NK-92 treated with Interleukin-12 subunit alpha and Interleukin-12 subunit beta, amount 100 ng/mL, for 24 hours (cell line): Measurements from ENCODE around the gene FGF12.

ENCODE experiments used
- DNase-seq: peaks from one replicate; lab custom pipeline; 2025; lab: John Stamatoyannopoulos, UW

The FGF12 gene

DNA sequence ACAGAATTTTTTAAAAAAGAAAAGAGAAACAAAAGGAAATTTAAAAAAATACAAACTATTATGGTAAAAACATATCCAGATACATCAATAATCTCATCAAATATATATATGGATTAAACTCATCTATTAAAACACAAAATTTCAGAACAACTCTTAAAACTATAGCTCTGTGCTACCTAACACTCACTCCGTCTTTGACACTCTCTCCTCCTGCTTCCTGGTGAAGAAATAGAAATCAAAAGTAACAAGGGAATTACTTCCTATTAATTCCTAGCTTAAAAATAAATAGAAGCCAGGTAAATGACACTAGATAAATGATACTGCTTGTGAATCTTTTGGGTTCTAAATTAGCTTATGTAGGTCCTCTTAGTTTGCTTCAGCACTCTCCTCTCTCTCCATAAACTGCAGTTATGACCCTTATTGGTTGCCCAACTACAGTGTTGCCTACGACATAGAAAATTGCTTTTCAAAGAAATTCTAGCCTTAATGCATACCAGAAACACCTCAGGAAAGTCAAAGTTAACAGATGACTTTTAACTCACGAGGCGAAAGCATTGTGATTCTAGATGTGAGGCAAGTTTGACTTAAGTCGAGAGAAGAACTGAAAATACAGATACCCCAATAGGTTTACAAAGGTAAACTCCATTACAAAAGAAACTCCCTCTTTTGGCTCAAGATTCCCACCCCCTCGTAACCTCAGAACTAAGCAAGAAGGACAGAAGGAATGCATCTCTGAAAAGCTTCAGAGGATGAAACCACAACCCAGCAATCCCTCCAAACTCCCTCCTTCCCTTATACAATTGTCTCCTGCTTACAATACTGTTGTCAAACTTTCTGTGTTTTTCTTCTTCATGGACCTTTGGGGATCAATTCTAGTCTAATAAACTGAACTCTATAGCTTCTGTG is 394.7 kb downstream of the FGF12 start:
- DNase-seq = no peak

DNA sequence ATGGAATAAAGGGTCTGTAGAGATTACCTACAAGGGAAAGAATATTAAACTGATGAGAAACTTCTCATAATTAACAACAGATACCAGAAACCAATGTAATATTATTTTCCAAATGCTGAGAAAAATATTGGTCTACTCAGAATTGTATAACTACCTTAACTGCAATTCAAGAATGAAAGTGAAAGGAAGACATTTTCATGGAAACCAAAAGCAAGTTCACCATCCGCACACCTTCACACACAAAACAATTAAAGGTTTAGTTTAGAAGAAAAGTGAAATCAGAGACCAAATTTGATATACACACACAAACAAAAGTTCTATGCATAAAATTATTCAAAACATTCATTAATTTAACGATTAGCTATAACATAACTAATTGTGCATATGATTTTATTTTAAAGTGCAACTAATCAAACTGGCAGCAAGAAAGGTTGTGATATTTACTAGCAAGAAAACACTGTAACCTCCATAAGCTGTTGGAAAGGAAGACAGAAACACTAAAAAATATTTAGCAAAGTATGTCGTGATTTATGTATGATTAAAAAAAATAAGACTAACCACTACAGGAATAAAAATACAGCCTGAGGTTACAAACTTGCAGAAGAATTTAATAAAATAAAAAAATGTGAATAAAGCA is 395.5 kb downstream of the FGF12 start:
- DNase-seq = no peak

DNA sequence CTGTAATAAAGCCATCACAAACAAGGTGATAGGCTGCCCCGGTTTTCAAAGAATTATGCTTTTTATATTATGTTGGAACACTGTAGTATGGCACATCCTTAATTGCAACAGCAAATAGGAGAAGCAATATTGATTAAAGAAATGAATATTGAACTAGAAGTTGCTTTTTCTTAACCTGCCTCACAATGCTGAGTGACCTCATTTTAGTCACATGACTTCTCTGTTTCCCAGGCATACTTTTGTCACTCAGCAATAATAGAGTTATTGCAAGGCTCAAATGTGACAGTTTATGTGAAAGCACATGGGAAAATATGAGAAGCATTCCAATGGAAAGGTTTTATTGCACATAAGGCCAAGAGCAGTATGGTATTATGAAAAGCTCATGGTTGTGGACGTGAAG is 400.7 kb downstream of the FGF12 start:
- no peak for DNase-seq

DNA sequence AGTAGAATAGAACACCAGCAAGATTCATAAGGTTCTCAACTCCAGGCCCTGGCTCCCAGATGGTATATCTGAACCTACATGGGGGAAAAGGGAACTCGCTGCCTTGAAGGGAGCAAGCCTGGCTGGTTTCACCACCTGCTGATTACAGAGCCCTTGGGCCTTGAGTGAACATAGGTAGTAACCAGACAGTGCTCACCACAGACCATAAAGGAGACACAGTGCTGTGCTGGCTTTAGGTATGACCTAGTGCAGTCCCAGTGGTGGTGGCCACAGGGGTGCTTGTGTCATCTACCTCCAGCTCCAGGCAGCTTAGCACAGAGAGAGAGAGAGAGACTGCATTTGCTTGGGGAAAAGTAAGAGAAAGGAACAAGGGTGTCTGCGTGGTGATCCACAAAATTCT is 409.8 kb downstream of the FGF12 start:
- no peak for DNase-seq

DNA sequence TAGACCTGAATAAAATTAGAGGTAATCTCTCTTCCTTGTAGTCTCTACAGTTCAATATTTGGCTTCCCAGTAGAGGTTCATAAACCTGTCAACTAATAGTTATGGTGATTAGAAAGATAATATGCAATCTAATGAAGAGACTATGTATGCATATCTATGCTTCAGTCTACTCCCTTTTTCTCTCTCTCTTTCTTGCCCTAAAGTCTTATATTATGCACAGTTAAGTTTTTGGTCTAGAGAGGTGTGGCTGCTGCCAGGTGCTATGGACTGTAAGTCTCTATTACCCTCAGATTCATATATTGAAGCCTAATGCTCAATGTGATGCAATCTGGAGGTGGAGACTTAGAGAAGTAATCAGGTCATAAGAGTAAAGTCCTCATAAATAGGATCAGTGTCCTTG is 413.7 kb downstream of the FGF12 start:
- no peak for DNase-seq

DNA sequence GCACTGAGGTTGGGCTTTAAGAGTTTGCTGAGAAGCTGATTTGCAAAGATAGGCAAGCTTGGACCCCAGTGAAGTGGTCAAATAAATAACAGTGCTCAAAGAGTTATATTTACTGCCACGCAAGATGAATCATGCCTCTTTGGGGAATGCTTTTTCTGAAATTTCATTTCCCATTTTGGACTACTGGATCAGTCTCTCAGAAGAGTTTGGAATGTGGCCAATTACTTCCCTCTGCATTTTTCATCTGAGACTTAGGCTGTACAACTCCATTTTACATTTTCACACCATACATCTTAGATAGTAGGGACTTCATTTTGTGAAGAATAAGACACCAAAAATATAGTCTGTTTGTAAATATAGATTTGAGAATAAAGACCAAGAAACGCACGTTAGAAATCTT is 419.7 kb downstream of the FGF12 start:
- DNase-seq = no peak

DNA sequence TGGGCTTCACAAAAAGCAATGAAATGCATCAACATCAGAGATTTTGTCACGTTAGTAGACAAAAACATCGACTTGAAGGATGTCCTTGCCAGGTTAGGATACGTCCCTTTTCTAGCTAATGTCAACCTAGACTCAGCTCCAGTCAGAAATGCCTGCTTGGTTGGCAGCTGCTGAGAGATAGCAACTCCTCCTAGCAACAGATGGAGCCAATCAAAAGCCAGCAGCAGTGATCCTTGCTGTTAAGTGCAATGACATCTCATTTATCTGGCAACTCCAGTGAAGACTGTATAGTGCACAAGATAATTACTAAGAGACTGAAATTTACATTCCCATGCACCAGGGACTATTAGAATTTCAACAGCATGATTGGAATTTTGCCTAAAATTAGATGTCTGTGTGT is 424.1 kb downstream of the FGF12 start:
- DNase-seq = no peak

DNA sequence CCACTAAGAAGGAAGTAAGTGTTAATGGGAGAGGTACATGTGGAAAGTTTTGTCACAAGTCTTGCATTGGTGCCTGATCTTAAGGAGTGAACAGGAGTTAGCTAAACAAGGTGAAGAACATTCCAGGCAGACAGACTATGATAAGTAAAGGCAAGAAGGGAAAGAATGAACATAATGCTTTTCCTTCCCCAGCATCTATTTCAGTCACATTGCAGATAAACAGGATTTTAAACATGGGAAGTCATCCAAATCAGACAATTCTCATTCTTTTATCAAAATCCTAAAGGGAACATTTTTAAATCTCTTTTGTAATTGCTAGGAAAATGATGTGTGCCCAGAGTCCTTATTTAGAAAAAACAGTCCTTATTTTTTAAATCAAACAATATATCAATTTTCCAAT is 424.6 kb downstream of the FGF12 start:
- DNase-seq = no peak

DNA sequence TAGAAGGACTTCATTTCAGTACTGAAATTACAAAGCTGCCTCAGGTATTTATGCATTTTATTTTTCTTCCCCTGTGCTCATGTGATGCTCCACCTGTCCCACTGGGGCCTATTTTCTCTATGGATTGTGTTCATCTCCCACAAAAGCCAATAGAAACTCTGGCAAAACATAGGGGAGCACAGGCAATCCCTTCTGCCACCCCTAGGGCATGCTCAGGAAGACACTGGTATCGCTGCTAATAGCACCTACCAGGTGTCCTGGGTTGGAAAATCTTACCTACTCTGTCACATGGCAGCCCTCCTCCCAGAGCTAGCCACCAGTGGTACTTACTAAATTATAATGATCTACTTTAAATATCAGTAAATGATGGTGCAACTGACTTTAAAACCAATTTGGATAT is 427.4 kb downstream of the FGF12 start:
- DNase-seq = no peak

DNA sequence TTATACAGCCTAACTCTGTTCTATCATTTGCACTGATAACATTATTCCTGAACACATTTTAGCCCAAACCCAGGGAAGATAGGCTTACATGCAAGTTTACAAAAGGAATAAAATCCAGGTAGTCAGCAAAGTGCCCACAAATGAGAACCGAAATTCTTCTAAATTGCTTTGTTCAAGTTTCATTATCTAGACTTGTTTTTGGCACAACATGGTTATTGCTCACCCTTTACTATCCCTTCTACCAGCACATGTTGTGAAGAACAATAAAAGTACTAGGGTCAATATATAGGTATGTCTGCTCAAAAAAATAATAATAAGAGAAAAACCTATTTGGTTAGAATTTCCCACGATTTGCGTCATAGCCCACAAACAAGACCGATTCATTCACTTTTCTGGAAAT is 430.5 kb downstream of the FGF12 start:
- DNase-seq = no peak

DNA sequence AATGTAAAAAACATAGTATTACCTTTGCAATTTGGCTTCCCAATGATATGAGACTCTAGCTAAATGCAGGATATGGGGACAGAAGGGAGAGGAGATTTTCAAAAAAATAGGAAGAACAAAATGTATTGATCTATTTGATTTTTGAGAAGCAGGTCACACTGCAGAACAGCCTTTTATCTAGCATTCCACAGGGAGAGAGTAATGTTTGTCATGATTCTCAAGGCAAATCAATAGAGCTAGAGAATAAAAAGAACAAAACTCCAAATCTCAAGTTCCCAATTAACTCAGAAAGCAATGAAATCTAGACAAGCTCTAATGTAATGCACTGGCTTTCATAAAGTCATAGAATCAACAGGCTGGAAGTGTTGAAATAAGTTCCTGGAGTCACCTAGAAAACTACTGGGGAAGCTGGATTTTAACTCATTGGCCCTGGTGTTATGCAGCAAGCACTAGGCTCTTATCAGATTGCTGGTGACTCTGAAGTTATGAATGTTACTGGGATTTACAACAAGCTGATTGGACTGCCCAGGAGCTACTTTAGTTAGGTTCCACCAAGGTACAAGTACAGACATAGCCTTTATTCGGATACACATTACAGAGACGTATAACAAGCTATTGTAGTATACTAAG is 442.8 kb downstream of the FGF12 start:
- no peak for DNase-seq

DNA sequence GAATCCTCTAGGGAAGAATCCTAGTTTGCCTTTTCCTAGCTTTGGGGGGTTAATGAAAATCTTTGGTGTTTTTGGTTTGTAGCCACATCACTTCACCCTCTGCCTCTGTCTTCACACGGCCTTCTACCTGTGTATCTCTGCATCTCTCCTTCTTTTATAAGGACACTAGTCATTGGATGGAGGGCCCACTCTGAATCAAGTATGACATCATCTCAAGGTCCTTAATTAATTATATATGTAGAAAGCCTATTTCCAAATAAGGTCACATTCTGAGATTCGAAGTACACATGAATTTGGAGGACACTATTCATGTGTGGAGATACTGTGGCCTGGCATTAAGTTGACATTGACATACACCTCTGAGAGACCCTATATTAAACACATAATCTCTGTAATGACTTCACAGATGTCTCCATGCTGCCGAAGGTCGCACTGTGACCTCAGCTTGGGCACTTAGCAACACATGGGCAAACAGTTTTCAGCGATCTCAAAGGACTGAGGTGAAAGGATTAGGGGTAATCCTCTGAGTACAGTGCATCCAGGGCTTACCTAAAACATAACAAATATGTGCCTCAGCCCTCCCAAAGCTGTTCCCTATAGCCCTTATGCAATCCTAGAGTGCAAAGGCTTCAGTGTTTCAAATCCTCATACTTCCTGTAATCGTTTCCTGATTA is 446.0 kb downstream of the FGF12 start:
- no peak for DNase-seq

DNA sequence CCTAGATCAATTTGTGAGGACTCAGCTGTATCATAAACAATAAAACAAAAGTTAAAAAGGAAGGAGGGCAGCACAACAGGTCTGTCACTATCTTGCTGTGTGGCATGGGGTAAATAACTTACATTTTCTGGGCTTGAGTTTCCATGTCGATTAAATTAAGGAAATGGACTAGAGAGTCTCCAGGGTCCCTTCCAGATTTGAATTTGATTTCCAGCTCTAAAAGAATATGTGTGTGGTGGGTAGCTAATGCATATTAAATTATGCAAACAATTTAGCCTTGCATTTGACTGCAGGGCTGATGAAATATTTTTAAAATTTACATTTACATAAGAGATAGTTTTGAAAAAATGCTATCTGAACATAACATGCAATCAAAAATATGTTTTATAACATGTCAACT is 447.7 kb downstream of the FGF12 start:
- no peak for DNase-seq

DNA sequence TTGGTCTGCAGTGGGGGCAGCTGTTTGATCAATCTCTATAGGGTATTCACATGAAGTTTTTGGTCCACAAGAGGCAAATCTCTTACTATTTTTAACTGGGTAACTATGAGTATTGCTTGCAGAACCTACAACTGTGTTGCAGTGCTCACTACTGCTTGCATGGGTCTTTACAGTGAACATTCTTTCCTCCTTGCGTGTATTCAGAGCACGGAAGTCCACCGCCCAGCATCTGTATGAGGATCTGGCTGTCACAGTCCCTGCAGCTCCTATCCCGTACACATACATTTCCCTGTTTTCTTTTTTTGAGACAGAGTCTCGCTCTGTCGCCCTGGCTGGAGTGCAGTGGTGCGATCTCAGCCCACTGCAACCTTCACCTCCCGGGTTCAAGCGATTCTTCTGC is 449.9 kb downstream of the FGF12 start:
- no peak for DNase-seq

DNA sequence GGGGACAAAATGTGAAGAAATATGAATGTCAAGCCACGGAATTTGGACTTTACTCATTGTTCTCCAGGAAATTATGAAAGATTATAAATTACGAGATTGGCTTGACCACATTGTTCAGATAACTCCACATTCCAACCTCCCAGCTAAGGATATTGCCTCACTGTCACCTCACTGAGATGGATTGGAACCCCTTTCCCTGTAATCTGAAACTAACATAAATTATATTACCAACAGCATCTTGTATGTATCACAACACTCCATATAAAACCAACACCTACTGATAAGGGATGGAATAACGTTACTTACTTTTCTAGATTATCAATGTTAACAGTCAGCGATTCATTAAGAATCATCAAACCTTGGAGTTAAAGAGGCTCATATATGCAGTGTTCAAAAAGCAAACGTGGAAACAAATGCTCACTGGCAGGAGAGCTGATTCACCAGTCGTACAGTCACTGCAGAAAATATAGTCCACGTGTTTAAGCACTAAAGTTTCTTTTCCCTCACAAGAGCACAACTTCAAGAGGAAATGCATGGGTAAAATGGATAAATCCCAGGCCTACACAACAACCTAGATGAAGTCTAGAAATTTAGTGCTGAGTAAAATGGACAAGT is 451.5 kb downstream of the FGF12 start:
- no peak for DNase-seq

DNA sequence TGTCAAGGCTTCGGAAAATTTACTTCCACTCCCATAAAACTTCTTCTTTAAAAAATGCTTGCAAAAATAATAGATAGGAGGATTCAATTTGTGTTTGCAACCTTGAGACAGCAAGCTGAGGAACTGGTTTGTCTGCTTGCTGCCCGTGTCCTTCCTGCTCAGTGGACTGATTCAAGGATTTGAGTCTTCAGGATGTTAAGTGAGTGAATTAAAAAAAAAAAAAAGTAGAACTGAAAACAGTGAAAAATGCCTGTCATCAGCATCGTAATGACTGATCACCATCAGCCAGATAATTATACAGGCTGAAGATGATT is 453.7 kb downstream of the FGF12 start:
- DNase-seq = no peak

DNA sequence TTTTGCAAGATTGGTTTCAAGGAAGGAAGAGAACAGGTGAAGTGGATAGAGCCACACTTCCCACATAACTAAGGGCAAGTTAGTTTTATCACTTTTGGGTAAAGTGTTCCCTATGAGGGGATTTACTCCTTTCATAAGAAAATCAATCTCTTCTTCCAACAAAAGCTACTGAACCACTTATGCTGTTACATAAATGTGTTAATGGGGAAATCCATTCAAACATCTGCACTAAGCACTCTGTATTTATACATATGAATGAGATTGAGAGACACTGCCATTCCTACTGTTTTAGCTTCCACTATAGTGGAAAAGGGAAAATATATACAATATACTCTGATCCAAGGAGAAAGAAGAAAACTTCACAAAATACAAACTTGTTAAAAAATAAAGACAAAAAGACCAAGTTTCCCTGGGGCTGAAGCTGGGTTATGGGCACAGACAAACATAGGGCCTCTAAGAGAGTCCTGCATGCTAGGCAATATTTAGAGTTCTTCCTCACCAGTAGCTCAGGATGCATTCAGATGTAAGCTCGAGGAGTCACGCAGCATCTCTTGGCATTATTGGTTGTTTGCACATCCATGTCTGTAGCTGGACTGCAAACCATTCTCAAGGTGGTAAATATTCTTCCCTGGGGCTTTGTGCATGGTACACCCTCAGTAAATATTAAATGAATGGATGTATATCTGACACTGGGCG is 454.2 kb downstream of the FGF12 start:
- DNase-seq = no peak

DNA sequence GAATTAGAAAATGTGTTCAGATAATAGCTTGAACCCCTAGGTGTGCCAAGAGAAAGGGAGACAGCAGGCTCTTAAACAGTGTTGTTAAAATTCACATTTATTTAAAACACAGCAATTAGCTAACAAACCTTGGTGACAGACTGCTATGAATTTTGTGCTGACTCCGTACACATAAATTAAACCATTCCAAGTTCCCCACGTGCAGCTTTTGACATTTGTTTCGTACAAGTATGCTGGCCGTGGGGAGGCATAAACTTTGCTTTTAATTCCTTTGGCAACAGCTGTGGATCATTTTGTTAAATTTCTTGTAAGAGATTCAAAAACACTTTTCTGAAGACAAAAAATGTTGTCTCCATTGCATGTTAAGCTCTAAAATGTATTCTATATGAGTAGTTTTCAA is 465.3 kb downstream of the FGF12 start:
- no peak for DNase-seq

DNA sequence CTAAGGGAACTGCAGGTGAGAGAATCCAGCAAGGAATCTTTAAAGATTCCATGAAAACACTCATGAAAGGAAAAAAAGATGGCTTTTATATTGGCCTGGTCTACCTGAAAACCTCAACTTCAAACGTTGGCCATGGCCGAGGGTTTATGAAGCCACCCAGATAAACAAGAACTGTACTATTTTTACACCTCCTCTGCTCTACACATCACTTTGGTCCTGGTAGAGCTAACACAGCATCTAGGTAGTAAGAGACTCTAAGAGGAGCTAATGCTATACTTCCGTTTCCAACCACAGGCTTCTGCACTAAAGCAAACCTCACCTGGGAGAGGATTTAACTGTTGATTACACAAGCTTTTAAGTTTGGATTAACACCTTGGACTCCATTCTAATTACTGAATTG is 466.2 kb downstream of the FGF12 start:
- no peak for DNase-seq

DNA sequence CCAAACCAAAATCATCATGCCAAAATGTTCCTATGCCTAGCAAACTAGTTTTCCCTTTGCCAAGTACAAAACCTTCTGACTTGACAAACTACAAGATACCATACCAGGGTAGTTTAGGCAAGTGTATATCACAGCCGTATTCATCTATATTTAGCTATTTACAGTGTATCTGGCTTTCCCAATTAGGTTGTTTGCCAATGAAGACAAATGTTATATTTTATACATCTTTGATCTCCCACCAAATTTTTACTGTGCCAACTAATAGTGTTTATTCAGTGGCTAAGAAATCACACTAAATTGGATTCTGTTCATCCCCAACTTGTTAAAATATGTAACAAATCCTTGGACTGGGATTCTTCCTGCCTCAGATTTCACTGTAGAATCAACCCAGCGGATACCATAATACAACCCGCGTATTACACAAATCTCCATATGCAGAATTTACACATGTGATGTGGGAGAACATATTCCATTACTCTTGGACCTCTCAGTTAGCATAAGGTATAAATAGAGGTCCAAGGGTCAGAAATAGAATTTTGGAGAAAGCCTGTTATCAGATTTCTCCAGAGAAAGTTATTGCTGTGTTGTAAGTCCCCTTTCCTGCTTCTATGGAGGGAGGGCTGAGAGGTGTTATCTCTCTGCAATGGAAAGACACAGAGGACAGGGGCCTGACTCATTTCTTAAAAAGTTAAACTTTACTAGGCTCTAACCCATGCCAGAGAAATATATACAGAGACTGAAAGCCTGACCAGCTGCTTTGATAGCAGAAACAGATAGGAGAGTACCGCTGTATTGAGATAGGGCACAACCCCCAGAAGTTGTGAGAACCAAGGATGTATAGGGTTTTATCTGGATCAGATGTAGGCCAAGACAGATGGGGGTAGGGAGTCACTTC is 467.0 kb downstream of the FGF12 start:
- no peak for DNase-seq

DNA sequence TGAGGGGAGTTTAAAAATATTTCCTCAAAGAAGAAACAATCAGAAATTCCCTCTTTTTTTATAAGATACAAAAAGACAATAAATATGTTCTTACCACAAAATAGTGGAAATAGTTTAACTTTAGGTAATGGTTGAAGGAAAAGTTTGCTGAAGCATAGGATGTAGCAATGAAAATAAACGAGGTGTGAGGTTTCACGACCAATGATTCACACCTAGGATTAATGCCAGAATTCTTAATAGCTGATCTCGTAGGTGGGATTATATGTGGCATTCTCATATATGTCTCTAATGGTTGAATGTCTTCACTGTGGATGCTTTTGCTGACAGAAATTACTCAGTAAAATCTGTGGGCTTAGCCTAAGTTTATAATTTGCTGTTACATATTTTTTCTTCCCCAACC is 467.7 kb downstream of the FGF12 start:
- DNase-seq = no peak
